Neutrophil (primary cell): ENCODE results near the gene STXBP4.

ENCODE experiments used
- H3K27ac ChIP-seq: fragments of 200-600 bp; sonication (generic); 2 replicates; pipeline ENCODE4 v1.5.1; 2016; ENCODE audit warnings: mild to moderate bottlenecking, moderate library complexity
- H3K27me3 ChIP-seq: fragments of 200-600 bp; sonication (generic); 2 replicates; pipeline ENCODE4 v1.6.0; 2016; ENCODE audit warnings: mild to moderate bottlenecking
- H3K36me3 ChIP-seq: fragments of 200-600 bp; sonication (generic); 2 replicates; pipeline ENCODE4 v1.5.1; 2017
- H3K4me1 ChIP-seq, 2 experiments: fragments of 200-600 bp in 1 of 2; sonication (generic) in 1 of 2; 1 replicate in 1 of 2; 2 replicates in 1 of 2; pipeline versions ENCODE4 v1.5.1 to v1.6.1; 2013 to 2016; ENCODE audit warnings: low read depth in 1 of 2, low read length in 1 of 2, mild to moderate bottlenecking in 1 of 2, moderate library complexity in 1 of 2; ENCODE audit not compliant: control insufficient read depth in 1 of 2, insufficient read depth in 1 of 2
- H3K4me3 ChIP-seq, 2 experiments: fragments of 200-600 bp in 1 of 2; sonication (generic) in 1 of 2; 1 replicate in 1 of 2; 2 replicates in 1 of 2; pipeline ENCODE4 v1.5.1; 2013 to 2016; ENCODE audit warnings: low read depth in 1 of 2, low read length in 1 of 2, mild to moderate bottlenecking in 1 of 2, moderate library complexity in 1 of 2
- H3K9me3 ChIP-seq: fragments of 200-600 bp; sonication (generic); 2 replicates; pipeline ENCODE4 v1.5.1; 2016
- CTCF ChIP-seq: fragments of 200-600 bp; sonication (generic); IDR thresholded peaks from 2 replicates; pipeline ENCODE4 v1.5.1; 2016; ENCODE audit warnings: antibody characterized with exemption

Gene STXBP4

GRCh38 chr17:55081559-55081958 is 113.0 kb downstream of the STXBP4 start:
- no peaks in the 10 kb centered on the region for H3K36me3 ChIP-seq
- H3K27ac ChIP-seq, result no peak overlapping the region
- H3K4me3 ChIP-seq, result no peak overlapping the region
- no peaks in the 10 kb centered on the region for H3K9me3 ChIP-seq
- no peaks in the 10 kb centered on the region for H3K27me3 ChIP-seq
- TF ChIP-seq CTCF, result no peak
- H3K4me1 ChIP-seq, result no peaks in the 10 kb centered on the region

GRCh38 chr17:55086635-55087058 is 118.1 kb downstream of the STXBP4 start:
- H3K4me1 ChIP-seq, result no peaks in the 10 kb centered on the region
- TF ChIP-seq CTCF, result no peak
- H3K27ac ChIP-seq, result no peak overlapping the region
- no peak overlapping the region for H3K4me3 ChIP-seq
- no peaks in the 10 kb centered on the region for H3K36me3 ChIP-seq
- no peaks in the 10 kb centered on the region for H3K9me3 ChIP-seq
- H3K27me3 ChIP-seq, result no peaks in the 10 kb centered on the region

GRCh38 chr17:55089256-55089655 is 120.7 kb downstream of the STXBP4 start:
- no peak overlapping the region for H3K4me3 ChIP-seq
- no peaks in the 10 kb centered on the region for H3K9me3 ChIP-seq
- H3K27me3 ChIP-seq, result no peaks in the 10 kb centered on the region
- H3K27ac ChIP-seq, result no peak overlapping the region
- H3K4me1 ChIP-seq, result no peaks in the 10 kb centered on the region
- no peak for TF ChIP-seq CTCF
- H3K36me3 ChIP-seq, result no peaks in the 10 kb centered on the region

- Histone ChIP-seq H3K4me1 (no peaks in the 10 kb centered on the region), H3K27ac (no peak overlapping the region), H3K27me3 (no peaks in the 10 kb centered on the region), H3K9me3 (no peaks in the 10 kb centered on the region), H3K36me3 (no peaks in the 10 kb centered on the region), H3K4me3 (no peak overlapping the region)
- no peak for TF ChIP-seq CTCF
Observed at GRCh38 chr17:55090079-55090492, 121.5 kb downstream of the STXBP4 start.

GRCh38 chr17:55093353-55093752 is 124.8 kb downstream of the STXBP4 start:
- H3K9me3 ChIP-seq, result no peaks in the 10 kb centered on the region
- no peaks in the 10 kb centered on the region for H3K27me3 ChIP-seq
- no peaks in the 10 kb centered on the region for H3K4me1 ChIP-seq
- TF ChIP-seq CTCF, result no peak
- H3K36me3 ChIP-seq, result no peaks in the 10 kb centered on the region
- H3K4me3 ChIP-seq, result no peak overlapping the region
- H3K27ac ChIP-seq, result no peak overlapping the region

- Histone ChIP-seq H3K4me3 (no peak overlapping the region), H3K9me3 (no peaks in the 10 kb centered on the region), H3K36me3 (no peaks in the 10 kb centered on the region), H3K27me3 (no peaks in the 10 kb centered on the region), H3K27ac (no peak overlapping the region), H3K4me1 (no peaks in the 10 kb centered on the region)
- TF ChIP-seq CTCF, result no peak
Observed at GRCh38 chr17:55098765-55099164, 130.2 kb downstream of the STXBP4 start.
